K562 (cell line): ENCODE measurements around the gene C2orf72. TPM values are rescaled to one million over a fixed set of nuclear protein-coding genes. Genes with fewer than 3 reads are reported as not detected.

Experiments
- ATAC-seq: fragments of 200-7000 bp; cut with Tn5 transposase; 3 replicates; pipeline ENCODE4 v1.9.1; 2020; ENCODE audit warnings: moderate library complexity
- BruUV-seq: library from RNA; stranded (reverse); fragments of 400-500 nt; replicated peaks from 2 replicates; lab custom pipeline; 2021; lab: Mats Ljungman, UMichigan
- CTCF ChIA-PET: fragments of 300-600 bp; formaldehyde crosslinking; extraction: SDS; loops from one replicate; lab custom pipeline; 2021; ENCODE audit warnings: low intra/inter-chr PET ratio; lab: Yijun Ruan, JAX
- POLR2A ChIA-PET: fragments of 300-600, 350-650 bp; sonication (Branson Sonifier 250); formaldehyde crosslinking; extraction: SDS; loops from one replicate; lab custom pipeline; 2021; ENCODE audit warnings: antibody characterized with exemption, inconsistent platforms; lab: Yijun Ruan, JAX
- DNase-seq, 4 experiments: peaks; one replicate each; pipeline versions ENCODE4 v3.0.0 to v3.0.0-alpha.2; 2011 to 2018; ENCODE audit warnings: low spot score in 3 of 4, mixed read lengths in 3 of 4; ENCODE audit errors: extremely low read depth in 1 of 4
- FAIRE-seq: peaks from 2 replicates; lab custom pipeline; 2011; peaks lifted over from hg19 to GRCh38; lab: Jason Lieb, UNC
- H2AFZ ChIP-seq: 2 replicates; pipeline ENCODE4 v1.6.0; 2011; ENCODE audit warnings: low read depth, low read length, control low read depth, inconsistent platforms
- H3K27ac ChIP-seq: fragments of 200-600 bp; 3 replicates; pipeline ENCODE4 v1.8.0; 2011; ENCODE audit warnings: low read depth, mild to moderate bottlenecking, control low read depth, inconsistent platforms, low read length, moderate library complexity, mixed read lengths; ENCODE audit errors: extremely low read depth
- H3K27me3 ChIP-seq, 2 experiments: fragments of 300-600 bp in 1 of 2; 2 replicates in 1 of 2; 3 replicates in 1 of 2; pipeline versions ENCODE4 v1.6.0 to v1.8.0; 2011; ENCODE audit warnings: inconsistent platforms in 2 of 2, low read length in 2 of 2, mild to moderate bottlenecking in 1 of 2, mixed read lengths in 1 of 2, moderate library complexity in 1 of 2; ENCODE audit not compliant: control insufficient read depth in 2 of 2, insufficient read depth in 2 of 2
- H3K36me3 ChIP-seq: fragments of 300-600 bp; 3 replicates; pipeline ENCODE4 v1.8.0; 2011; ENCODE audit warnings: mild to moderate bottlenecking, low read length, inconsistent platforms; ENCODE audit not compliant: control insufficient read depth, insufficient read depth
- H3K4me1 ChIP-seq, 2 experiments: fragments of 200-600 bp in 1 of 2; replicated peaks in 1 of 2; 2 replicates in 1 of 2; 3 replicates in 1 of 2; pipeline versions ENCODE4 v1.5.1 to v1.8.0; 2011; ENCODE audit warnings: inconsistent platforms in 2 of 2, low read length in 2 of 2, mild to moderate bottlenecking in 1 of 2, mixed read lengths in 1 of 2, moderate library complexity in 1 of 2; ENCODE audit not compliant: control insufficient read depth in 2 of 2, insufficient read depth in 2 of 2
- H3K4me2 ChIP-seq: 2 replicates; pipeline ENCODE4 v1.6.1; 2011; ENCODE audit warnings: low read length, control low read depth, inconsistent platforms, mixed read lengths; ENCODE audit not compliant: insufficient read depth
- H3K4me3 ChIP-seq: fragments of 200-600 bp; sonication (generic), shearing (Covaris generic); 2 replicates; pipeline ENCODE4 v1.5.1; 2016; ENCODE audit warnings: control low read depth, inconsistent platforms
- H3K79me2 ChIP-seq: fragments of 200-600 bp; 3 replicates; pipeline ENCODE4 v1.8.0; 2011; ENCODE audit warnings: low read length, inconsistent platforms; ENCODE audit not compliant: control insufficient read depth, insufficient read depth
- H3K9ac ChIP-seq, 2 experiments: 2 replicates each; pipeline versions ENCODE4 v1.6.0 to v1.6.1; 2011; ENCODE audit warnings: low read depth in 2 of 2, low read length in 2 of 2, control low read depth in 1 of 2, inconsistent platforms in 1 of 2, mild to moderate bottlenecking in 1 of 2, mixed read lengths in 1 of 2; ENCODE audit not compliant: insufficient read depth in 1 of 2
- H3K9me1 ChIP-seq: one replicate; pipeline ENCODE4 v1.6.0; 2011; ENCODE audit warnings: inconsistent platforms, mild to moderate bottlenecking, low read length, moderate library complexity; ENCODE audit not compliant: control insufficient read depth, insufficient read depth
- H3K9me3 ChIP-seq: replicated peaks from 2 replicates; pipeline ENCODE4 v1.5.1; 2011; ENCODE audit warnings: low read depth, low read length, inconsistent platforms; ENCODE audit not compliant: control insufficient read depth, insufficient read depth
- H4K20me1 ChIP-seq: replicated peaks from 2 replicates; pipeline ENCODE4 v1.6.1; 2011; ENCODE audit warnings: low read length, inconsistent platforms, mixed read lengths; ENCODE audit not compliant: control insufficient read depth, insufficient read depth
- BACH1 ChIP-seq: fragments of 200-800 bp; sonication (Bioruptor generic); IDR thresholded peaks from 2 replicates; pipeline ENCODE4 v1.6.1; 2016; ENCODE audit warnings: missing genetic modification characterization, missing compliant biosample characterization
- BRCA1 ChIP-seq, 2 experiments: fragments of 450-650 bp in 1 of 2; sonication (generic) in 1 of 2; formaldehyde crosslinking in 1 of 2; IDR thresholded peaks; 2 replicates each; pipeline versions ENCODE4 v1.5.0 to v1.6.1; 2017 to 2020; ENCODE audit warnings: mild to moderate bottlenecking in 1 of 2, missing genetic modification reagents in 1 of 2
- CCNT2 ChIP-seq: IDR thresholded peaks from 2 replicates; pipeline ENCODE4 v1.6.1; 2011; ENCODE audit warnings: borderline replicate concordance, low read depth, mild to moderate bottlenecking, moderate library complexity, mixed read lengths, low read length; ENCODE audit not compliant: insufficient read length; ENCODE audit errors: extremely low read depth
- ETV5 ChIP-seq: sonication (generic); formaldehyde crosslinking; IDR thresholded peaks from 2 replicates; pipeline ENCODE4 v1.4.0; 2020; ENCODE audit warnings: low read depth, mild to moderate bottlenecking, missing genetic modification reagents
- GATA2 ChIP-seq: sonication (generic); formaldehyde crosslinking; IDR thresholded peaks from 2 replicates; pipeline ENCODE4 v1.4.0; 2020; ENCODE audit warnings: mild to moderate bottlenecking, missing genetic modification reagents
- HEY1 ChIP-seq: fragments of 250-450 bp; sonication (Bioruptor Pico); IDR thresholded peaks from 2 replicates; pipeline ENCODE4 v1.5.0; 2020; ENCODE audit warnings: mild to moderate bottlenecking, moderate library complexity, borderline replicate concordance
- KHSRP ChIP-seq: fragments of 450-650 bp; IDR thresholded peaks from 2 replicates; pipeline ENCODE4 v1.6.1; 2017
- MEF2D ChIP-seq: conservative IDR thresholded peaks from 2 replicates; pipeline ENCODE4 v1.6.1; 2016; ENCODE audit warnings: low read depth, missing genetic modification characterization, missing compliant biosample characterization
- NELFE ChIP-seq: IDR thresholded peaks from 2 replicates; pipeline ENCODE4 v1.6.1; 2011; ENCODE audit warnings: mild to moderate bottlenecking; ENCODE audit not compliant: insufficient read depth, insufficient read length
- NUFIP1 ChIP-seq: fragments of 450-650 bp; IDR thresholded peaks from 2 replicates; pipeline ENCODE4 v1.6.1; 2018; ENCODE audit not compliant: partially characterized antibody
- PCBP1 ChIP-seq: fragments of 200-400 bp; formaldehyde crosslinking; IDR thresholded peaks from 2 replicates; pipeline ENCODE4 v1.6.1; 2018; ENCODE audit warnings: mild to moderate bottlenecking, low read depth, low read length; ENCODE audit not compliant: poor library complexity, severe bottlenecking
- PHB2 ChIP-seq: fragments of 450-650 bp; IDR thresholded peaks from 2 replicates; pipeline ENCODE4 v1.6.1; 2017; ENCODE audit warnings: low read depth
- SRF ChIP-seq, 2 experiments: fragments of 250-450, 450-650 bp in 1 of 2; sonication (Bioruptor Pico) in 1 of 2; sonication (generic) in 1 of 2; formaldehyde crosslinking; IDR thresholded peaks; 2 replicates each; pipeline versions ENCODE4 v1.5.0 to v1.5.1; 2020 to 2022; ENCODE audit warnings: mild to moderate bottlenecking in 1 of 2, missing genetic modification reagents in 1 of 2
- ZFP36 ChIP-seq: fragments of 150-350 bp; IDR thresholded peaks from 2 replicates; pipeline ENCODE4 v1.6.1; 2018; ENCODE audit warnings: low read length, low read depth; ENCODE audit not compliant: partially characterized antibody
- ZFX ChIP-seq: sonication (generic); formaldehyde crosslinking; IDR thresholded peaks from 2 replicates; pipeline ENCODE4 v1.8.0; 2022; ENCODE audit warnings: mild to moderate bottlenecking, missing genetic modification reagents, moderate library complexity
- ZNF175 ChIP-seq: fragments of 200-800 bp; sonication (Bioruptor generic); IDR thresholded peaks from 2 replicates; pipeline ENCODE4 v1.6.1; 2016; ENCODE audit warnings: low read depth, mild to moderate bottlenecking, missing genetic modification characterization, missing compliant biosample characterization
- ZNF23 ChIP-seq: fragments of 250-450 bp; sonication (Bioruptor Pico); IDR thresholded peaks from 2 replicates; pipeline ENCODE4 v1.4.0; 2020; ENCODE audit warnings: mild to moderate bottlenecking
- ZNF431 ChIP-seq: sonication (generic); formaldehyde crosslinking; IDR thresholded peaks from 2 replicates; pipeline ENCODE4 v1.8.0; 2022; ENCODE audit warnings: mild to moderate bottlenecking, missing genetic modification reagents
- ZNF57 ChIP-seq: fragments of 450-650 bp; formaldehyde crosslinking; IDR thresholded peaks from 2 replicates; pipeline ENCODE4 v1.4.0; 2020; ENCODE audit warnings: mild to moderate bottlenecking, moderate library complexity
- WGBS: fragments of 100-300 bp; shearing (Covaris generic); methylation state at CpG from one replicate; pipeline ENCODE4 v1.1.6; 2016; ENCODE audit warnings: low coverage, mixed read lengths; ENCODE audit not compliant: insufficient coverage; ENCODE audit errors: missing lambda C conversion rate; 5-methylcytosine and 5-hydroxymethylcytosine counted together
- in situ Hi-C: fragments of 300-500 bp; cut with MboI; formaldehyde crosslinking; loops from 4 replicates; pipeline ENCODE4 v1.15.0; 2018; ENCODE audit warnings: inconsistent platforms, mixed read lengths
- intact Hi-C: fragments of 100-400 bp; cut with micrococcal nuclease; formaldehyde crosslinking; loops from 2 replicates; pipeline ENCODE4 v1.14.2; 2022
- polyA plus RNA-seq, 8 experiments: library from polyadenylated mRNA; depleted of rRNA in 4 of 8; stranded (reverse) in 5 of 8; unstranded in 3 of 8; fragments of >200 nt; fragmentation: Nextera tagmentation in 2 of 8; fragmentation: Illumina TruSeq in 1 of 8; extraction: Ambion mirVana in 2 of 8; extraction: Trizol in 1 of 8; gene quantifications; 2 replicates each; pipeline versions ENCODE4 v1.2.1 to v1.2.3, GENCODE V29; 2011 to 2014; ENCODE audit warnings: inconsistent platforms in 1 of 8, missing spikeins in 1 of 8
- total RNA-seq, 7 experiments: library from RNA; depleted of rRNA in 6 of 7; stranded (reverse); fragments of >200 nt in 6 of 7; fragmentation: Illumina TruSeq in 2 of 7; extraction: Trizol in 2 of 7; gene quantifications; 2 replicates each; pipeline versions ENCODE4 v1.2.1 to v1.2.3, GENCODE V29; 2011 to 2021; ENCODE audit warnings: low replicate concordance in 1 of 7

C2orf72 gene
- total and polyA plus RNA-seq, 9 of the 15 experiments (the other 6 are each of a cell fraction or from before 2014, with no cell fraction given): 0.08 to 0.18 (median 0.11) TPM; not detected in 6

DNA sequence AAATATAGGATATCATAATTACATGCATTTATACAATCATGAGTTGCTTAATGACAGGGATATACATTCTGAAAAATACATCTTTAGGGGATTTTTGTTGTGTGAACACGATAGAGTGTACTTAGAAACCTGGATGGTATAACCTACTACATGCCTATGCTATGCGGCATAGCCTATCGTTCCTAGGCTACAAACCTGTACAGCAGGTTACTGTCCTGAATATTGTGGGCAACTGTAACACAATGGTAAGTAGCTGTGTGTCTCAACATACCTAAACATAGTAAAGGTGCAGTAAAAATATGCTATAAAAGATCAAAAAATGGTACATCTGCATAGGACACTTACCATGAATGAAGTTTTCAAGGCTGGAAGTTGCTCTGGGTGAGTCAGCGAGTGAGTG is 6.5 kb downstream of the C2orf72 start:
- H4K20me1 ChIP-seq: no peaks in the 10 kb centered on the region
- no peaks in the 10 kb centered on the region for H3K9me3 ChIP-seq
- no peak for FAIRE-seq
- H3K4me2 ChIP-seq: no peak overlapping the region
- 7% methylated on average over 4 of the region's 4 CpGs for WGBS
- in situ Hi-C loops (no loop called here), intact Hi-C loops (no loop called here)
- H2AFZ ChIP-seq: no peak overlapping the region
- no peak for DNase-seq
- no peaks in the 10 kb centered on the region for H3K9me1 ChIP-seq
- TF ChIP-seq NELFE: no peak
- H3K36me3 ChIP-seq: no peaks in the 10 kb centered on the region
- H3K4me1 ChIP-seq: no peaks in the 10 kb centered on the region; a peak in 1 of 5 replicates
- H3K79me2 ChIP-seq: no peaks in the 10 kb centered on the region
- H3K9ac ChIP-seq: no peak overlapping the region
- no peak overlapping the region for H3K27ac ChIP-seq
- BruUV-seq: no TSS peak
- CTCF ChIA-PET: no interaction called here
- POLR2A ChIA-PET: no interaction called here
- H3K27me3 ChIP-seq: peaks cover 5 to 24% of the 10 kb centered on the region in 2 experiments; a peak in 3 of 5 replicates
- H3K4me3 ChIP-seq: no peak overlapping the region
- no peak for ATAC-seq

DNA sequence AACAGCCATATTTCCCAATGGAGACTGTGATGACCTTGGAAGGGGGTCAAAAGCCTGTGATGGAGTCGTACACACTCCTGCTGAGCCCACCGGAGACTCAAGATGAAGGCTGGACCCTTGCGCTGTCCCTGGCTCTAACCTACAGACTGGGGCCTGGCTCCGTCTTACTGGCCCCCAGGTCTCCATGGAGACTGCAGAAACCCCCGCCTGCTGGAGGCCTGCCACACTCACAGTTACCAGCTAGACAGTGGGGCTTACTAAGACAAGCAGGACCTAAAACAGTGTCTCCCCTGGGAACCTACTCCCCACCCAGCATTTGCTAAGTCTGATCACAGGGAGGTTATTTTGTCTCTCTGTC is 9.6 kb downstream of the C2orf72 start:
- H2AFZ ChIP-seq: no peak overlapping the region
- H3K36me3 ChIP-seq: no peaks in the 10 kb centered on the region
- H3K9ac ChIP-seq: no peak overlapping the region
- no peak overlapping the region for H3K4me3 ChIP-seq
- H3K9me3 ChIP-seq: no peaks in the 10 kb centered on the region
- BruUV-seq: no TSS peak
- ChIA-PET CTCF (no interaction called here), POLR2A (no interaction called here)
- DNase-seq (no peak), ATAC-seq (no peak), FAIRE-seq (no peak)
- H3K4me2 ChIP-seq: no peak overlapping the region
- no peak overlapping the region for H3K27ac ChIP-seq
- H3K79me2 ChIP-seq: no peaks in the 10 kb centered on the region
- no peaks in the 10 kb centered on the region for H3K9me1 ChIP-seq
- 7% methylated on average over 5 of the region's 5 CpGs for WGBS
- no peaks in the 10 kb centered on the region for H4K20me1 ChIP-seq
- intact Hi-C loops: no loop called here
- no peaks in the 10 kb centered on the region; a peak in 1 of 5 replicates for H3K4me1 ChIP-seq
- in situ Hi-C loops: no loop called here
- peaks cover 3 to 20% of the 10 kb centered on the region in 2 experiments; a peak in 3 of 5 replicates for H3K27me3 ChIP-seq
- TF ChIP-seq BRCA1 (IDR thresholded peaks at IDR 0.05): no peak
- no peak for TF ChIP-seq BRCA1 (CRISPR knock-in tag; IDR thresholded peaks at IDR 0.05)
- no peak for TF ChIP-seq PHB2
- no peak for TF ChIP-seq HEY1 (CRISPR knock-in tag)
- TF ChIP-seq ETV5 (CRISPR knock-in tag): no peak
- TF ChIP-seq SRF (CRISPR knock-in tag; IDR thresholded peaks at IDR 0.05): no peak
- no peak for TF ChIP-seq NUFIP1
- TF ChIP-seq BACH1: no peak
- no peak for TF ChIP-seq PCBP1
- TF ChIP-seq ZNF23 (CRISPR knock-in tag): no peak
- no peak for TF ChIP-seq ZNF431 (CRISPR knock-in tag)
- TF ChIP-seq ZNF175 (CRISPR knock-in tag): no peak
- no peak for TF ChIP-seq ZFP36
- no peak for TF ChIP-seq ZFX (CRISPR knock-in tag)
- no peak for TF ChIP-seq GATA2
- TF ChIP-seq ZNF57 (CRISPR knock-in tag): no peak
- TF ChIP-seq CCNT2: no peak
- TF ChIP-seq MEF2D (tag): no peak
- no peak for TF ChIP-seq KHSRP
